Upper lobe of left lung (tissue), 4 donors: ENCODE data around the gene TTC4.

Experiments
- CTCF ChIP-seq, 6 experiments: fragments of 450-650 bp in 4 of 6; fragments of 200-600 bp in 2 of 6; sonication (generic) in 2 of 6; IDR thresholded peaks; one replicate each; pipeline ENCODE4 v1.5.1; 2016 to 2019; ENCODE audit warnings: antibody characterized with exemption in 6 of 6
- EP300 ChIP-seq, 4 donors: sonication (generic); formaldehyde crosslinking; IDR thresholded peaks; one replicate each; pipeline ENCODE4 v1.5.1; 2017; ENCODE audit warnings: antibody characterized with exemption in 4 of 4, control low read depth in 2 of 4
- POLR2AphosphoS5 ChIP-seq, 2 donors: sonication (generic); formaldehyde crosslinking; IDR thresholded peaks; one replicate each; pipeline ENCODE4 v1.5.1; 2017; ENCODE audit warnings: antibody characterized with exemption in 2 of 2

- TF ChIP-seq EP300 (IDR thresholded peaks at IDR 0.05) (no peak), POLR2AphosphoS5 (IDR thresholded peaks at IDR 0.05) (no peak), CTCF (IDR thresholded peaks at IDR 0.05) (no peak)
These were observed 57.3 kb downstream of the TTC4 start for GRCh38 chr1:54772951-54773350.
